NCI-H2227 (cell line): Measurements from ENCODE around the gene MEIG1.
"Not testable (repeated sequence)": the region's sequence is repeated elsewhere in the genome, so short reads cannot be mapped to it uniquely, and the experiment has no call there.

Source experiments
- DNase-seq: peaks from one replicate; lab custom pipeline; 2025; ENCODE audit not compliant: unreplicated experiment; lab: John Stamatoyannopoulos, UW

MEIG1 gene

DNA sequence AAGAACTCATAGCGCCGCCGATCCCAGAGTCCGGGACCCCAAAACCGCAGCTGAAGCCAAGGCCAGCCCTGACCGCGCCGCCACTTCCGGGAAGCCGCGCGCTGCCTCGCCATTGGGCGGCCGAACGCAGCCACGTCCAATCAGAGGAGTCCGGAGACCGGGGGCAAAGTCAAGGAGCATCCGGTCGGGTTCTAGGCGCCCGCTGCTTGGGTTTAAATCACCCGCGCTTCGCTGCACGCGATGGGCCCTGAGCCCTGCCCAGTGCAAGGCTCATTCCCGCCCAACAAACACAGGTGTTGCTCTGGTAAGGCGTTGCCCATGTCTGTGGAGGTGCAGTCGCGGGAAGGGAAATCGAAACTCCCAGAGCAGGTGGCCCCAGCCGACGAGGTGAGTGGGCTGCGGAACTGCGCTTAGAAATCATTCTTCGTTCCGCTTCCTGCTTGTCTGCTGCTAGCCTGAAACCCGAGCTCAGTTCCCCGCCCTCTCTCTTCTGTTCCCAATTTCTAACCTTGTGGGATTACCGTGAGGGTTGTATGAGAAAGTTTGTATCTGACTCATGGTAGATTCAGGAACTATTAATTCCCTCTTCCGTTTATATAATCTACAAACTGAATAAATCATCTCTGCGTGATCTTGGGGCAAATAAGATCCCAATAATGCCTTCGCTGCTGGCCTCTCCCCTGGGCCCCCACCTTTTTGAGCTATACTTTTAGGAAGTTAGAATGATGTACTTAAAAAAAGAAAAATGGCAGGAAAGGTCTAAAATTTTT lies 5.0 kb upstream of the MEIG1 start, which contains the start of gene DCLRE1C:
TSS of gene DCLRE1C (minus strand) at position 96 of the 770 bp plus-strand sequence. CDS start at position 10, 86 bp downstream.
- peak; percentile 88 for DNase-seq

DNA sequence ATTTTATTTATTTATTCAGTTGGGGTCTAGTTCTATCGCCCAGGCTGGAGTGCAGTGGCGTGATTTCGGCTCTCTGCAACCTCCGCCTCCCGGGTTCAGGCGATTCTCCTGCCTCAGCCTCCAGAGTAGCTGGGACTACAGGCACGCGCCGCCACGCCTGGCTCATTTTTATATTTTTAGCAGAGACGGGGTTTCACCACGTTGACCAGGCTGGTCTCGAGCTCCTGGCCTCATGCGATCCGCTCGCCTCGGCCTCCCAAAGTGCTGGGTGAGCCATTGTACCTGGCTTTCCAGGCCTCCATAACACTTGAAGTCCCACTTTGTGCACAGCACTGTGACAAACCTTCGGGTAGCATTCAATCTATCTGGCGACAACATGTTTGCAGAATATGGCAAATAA lies 4.3 kb upstream of the MEIG1 start:
- DNase-seq: no peak

DNA sequence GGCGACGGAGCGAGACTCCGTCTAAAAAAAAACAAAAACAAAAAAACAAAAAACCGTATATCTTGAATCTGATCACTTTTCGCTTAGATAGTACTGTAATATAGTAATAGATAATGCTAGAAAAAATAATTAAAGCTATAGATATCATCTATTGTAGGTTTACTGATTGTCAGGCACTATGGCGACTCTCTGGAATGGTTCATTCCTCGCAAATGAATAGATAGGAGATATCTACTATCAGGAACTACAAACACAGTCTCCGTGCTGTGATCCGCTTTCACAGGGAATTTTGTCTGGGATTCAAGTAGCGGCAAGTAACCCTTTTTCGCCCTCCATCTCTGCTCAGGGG lies 342 bp upstream of the MEIG1 start:
- no peak for DNase-seq

DNA sequence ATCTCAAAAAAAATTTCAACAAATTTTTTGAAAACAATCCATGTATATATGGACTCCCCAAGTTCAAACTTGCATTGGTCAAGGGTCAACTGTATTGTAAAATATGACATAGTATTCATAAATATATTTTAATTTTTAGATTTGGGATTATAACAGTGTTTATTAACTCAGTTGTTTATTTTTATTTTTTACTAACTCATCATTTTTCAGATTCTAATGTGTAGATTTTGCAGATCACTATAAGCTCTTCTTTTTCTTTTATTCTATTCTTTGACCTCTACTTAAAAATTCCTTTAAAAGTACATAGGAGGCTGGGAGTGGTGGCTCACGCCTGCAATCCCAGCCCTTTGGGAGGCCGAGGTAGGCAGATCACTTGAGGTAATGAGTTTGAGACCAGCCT lies 8.7 kb downstream of the MEIG1 start:
- no peak for DNase-seq

DNA sequence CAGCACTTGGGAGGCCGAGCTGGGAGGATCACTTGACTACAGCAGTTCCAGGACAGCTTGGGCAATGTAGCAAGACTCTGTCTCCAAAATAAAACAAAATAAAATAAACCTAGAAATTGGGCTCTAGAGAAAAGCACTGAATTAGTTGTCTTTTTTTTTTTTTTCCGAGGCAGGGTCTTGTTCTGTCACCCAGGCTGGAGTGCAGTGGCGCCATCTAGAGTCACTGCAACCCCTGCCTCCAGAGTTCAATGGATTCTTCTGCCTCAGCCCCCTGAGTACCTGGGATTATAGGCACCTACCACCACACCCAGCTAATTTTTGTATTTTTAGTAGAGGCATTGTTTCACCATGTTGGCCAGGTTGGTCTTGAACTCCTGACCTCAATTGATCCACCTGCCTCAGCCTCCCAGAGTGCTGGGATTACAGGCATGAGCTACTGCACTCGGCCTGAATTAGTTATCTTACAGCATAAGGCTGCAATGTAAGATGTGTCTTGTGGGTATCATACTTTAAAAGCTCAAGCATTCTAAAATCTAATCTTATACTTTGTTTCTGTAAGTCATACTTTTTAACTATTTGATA lies 12.8 kb downstream of the MEIG1 start:
- peak; percentile 11 for DNase-seq

DNA sequence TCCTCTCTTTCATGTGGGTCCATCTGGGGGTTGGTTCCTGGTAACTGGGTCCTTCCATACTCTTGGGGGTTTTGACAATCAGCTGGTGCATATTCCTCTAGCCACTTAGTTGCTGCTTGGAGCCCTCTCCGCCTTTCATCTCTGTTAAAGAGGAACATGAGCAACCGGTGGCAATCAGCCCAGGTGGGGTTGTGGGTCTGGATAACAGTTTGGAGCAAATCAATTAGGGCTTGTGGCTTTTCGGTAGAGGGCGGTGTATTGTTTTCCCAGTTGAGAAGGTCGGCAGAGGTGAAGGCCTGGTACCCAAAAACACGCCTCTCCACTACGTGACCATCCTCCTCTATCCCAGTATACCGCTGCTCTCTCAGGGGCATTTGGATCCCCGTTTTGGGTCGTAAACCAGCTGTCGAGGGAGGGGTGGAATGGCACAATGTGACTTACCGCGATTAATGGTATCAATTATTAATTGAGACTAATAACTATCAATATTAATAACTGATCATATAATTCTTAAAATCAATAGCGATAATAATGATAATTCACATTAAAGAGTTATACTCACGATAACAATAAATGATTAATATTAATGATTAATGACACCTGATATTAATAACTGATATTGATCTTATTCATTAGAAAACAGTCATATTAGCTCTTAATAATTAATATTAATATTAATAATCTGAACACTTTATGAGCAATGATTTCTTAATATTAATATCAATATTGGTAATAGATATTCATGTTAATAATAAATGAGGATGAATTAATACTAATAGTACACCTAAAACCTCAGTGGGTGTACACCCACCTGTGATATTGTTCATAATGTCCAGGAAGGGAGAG lies 15.2 kb downstream of the MEIG1 start:
- not testable (repeated sequence) for DNase-seq

DNA sequence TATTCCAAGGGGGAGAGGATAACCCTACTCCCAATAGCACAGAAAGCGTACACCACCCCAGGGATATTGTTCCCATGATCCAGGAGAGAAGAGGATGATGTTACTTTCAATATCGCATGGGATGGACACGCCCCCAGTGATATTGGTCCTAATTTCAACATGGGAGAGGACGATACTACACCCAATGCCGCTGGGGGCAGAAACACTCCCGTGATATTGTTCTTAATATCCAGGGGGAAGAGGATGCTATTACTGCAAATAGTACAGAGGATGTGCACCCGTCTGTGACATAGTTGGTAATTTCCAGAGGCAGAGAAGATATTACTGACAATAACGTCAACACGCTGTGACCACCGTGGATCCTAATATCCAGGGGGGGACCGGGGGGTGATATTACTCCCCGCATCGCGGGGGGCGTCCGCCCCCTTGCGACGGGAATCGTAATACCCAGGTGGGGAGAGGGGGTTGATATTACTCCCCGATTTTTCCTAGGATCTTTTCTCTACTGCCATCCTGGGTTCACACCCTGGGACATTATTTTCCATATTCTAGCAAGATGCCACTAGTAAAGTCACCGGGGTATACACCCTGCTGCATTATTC lies 16.6 kb downstream of the MEIG1 start:
- peak; percentile 8 for DNase-seq

DNA sequence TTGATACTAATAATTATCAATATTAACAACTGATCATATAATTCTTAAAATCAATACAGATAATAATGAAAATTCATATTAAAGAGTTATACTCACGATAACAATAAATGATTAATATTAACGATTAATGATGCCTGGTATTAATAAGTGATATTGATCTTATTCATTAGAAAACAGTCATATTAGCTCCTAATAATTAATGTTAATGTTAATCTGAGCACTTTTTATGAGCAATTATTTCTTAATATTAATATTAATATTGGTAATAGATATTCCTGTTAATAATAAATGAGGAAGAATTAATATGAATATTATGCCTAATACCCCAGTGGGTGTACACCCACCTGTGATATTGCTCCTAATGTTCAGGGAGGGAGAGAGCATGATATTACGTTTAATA lies 23.6 kb downstream of the MEIG1 start:
- no peak for DNase-seq

DNA sequence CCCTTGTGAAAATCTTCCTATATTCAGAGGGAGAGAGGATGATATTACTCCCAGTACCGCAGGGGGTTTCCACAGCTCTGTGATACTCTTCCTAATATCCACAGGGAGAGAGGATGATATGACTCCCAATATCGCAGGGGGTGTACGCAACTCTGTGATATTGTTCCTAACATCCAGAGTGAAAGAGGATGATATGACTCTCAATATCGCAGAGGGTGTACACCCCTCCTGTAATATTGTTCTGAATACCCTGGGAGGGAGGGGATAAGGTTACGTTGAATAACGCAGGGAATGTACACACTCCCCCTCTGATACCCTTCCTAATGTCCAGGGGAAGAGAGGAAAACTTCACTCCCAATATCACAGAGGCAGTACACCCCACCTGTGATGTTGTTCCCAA lies 30.4 kb downstream of the MEIG1 start:
- not testable (repeated sequence) for DNase-seq

DNA sequence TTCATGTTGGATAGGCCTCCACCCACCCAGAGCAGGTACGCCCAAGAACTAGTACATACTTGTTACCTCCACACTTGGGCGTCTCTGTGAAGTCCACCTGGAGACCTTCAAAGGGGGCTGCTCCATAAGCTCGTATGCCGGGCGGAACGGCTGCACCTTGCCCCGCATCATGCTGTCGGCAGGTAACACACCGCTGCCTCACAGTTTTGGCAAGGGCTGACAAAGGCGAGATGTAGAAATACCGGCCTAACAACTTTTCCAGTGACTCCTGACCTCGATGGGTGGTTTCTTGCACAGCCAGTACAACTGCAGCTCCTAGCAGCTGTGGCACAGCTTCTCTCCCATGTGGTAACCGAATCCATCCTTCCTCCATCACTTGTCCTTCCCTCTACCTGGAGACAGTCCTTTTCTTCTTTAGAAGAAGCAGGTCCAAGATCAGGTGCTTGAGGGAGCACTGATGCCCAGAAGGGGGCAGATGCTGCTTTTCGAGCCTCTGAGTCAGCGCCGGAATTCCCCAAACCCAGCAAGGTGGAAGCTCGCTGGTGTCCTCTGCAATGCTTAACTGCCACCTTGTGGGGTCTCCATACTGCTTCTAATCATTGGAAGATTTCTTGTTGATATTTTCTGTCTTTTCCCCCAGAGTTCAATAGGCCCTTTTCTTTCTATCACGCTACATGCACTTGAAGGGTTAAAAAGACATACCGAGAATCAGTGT lies 32.0 kb downstream of the MEIG1 start:
- not testable (repeated sequence) for DNase-seq

DNA sequence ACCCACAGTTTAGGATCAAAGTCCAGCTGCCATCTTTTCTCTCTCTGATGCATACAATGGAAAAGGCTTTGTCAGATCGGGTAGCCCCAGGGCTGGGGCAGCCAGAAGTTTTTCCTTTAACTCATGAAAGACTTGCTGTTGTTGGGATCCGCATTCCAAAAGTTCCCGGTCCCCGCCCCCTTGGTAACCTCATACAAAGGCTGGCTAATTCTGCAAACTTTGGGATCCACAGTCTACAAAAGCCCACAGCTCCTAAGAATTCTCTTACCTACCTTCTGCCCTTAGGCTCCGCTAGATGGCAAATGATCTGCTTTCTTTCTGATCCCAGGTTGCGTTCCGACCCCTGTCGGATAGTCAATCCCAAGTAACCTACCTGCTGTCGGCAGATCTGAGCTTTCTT lies 33.1 kb downstream of the MEIG1 start:
- DNase-seq: not testable (repeated sequence)

DNA sequence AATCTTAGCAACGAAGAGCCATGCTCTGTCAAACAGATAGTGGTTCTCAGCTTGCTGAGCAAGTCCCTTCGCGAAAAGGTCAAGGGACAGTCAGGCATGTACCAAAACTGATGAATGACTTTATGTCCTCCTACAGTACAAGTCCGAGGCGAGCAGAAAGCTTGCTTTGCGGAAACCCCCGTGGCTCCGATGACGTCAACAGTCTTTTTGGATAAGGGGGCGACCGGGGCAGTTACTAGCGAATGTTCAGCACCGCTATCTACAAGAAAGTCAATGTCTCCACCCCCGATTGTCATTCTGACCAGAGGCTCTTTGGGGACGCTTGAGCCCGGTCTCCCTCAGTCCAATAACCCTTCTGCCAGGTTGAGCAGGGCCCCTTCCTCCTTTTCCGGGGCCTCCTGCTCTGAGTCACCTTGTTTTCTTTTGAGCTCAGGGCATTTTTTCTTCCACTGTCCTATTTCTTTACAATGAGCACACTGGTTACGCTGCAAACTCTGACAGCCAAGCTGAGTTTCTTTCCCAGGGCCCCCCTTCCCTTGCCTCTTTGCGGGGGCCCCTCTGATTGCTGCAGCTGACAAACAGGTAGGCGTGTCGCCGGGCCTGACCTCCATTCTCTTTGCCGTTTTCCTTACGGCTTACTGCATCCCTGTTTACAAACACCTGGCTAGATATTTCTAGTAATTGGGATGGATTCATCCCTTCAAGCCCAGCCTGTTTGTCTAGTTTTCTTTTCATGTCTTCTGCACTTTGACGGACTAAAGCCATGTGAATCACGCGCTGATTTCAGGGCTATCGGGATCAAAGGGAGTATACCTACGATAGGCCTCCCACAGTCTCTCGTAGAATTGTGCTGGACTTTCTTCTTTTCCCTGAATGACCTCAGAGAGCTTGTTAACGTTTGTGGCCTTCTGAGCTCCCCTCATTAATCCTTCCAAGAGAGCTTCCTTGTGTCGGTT lies 34.6 kb downstream of the MEIG1 start:
- not testable (repeated sequence) for DNase-seq

DNA sequence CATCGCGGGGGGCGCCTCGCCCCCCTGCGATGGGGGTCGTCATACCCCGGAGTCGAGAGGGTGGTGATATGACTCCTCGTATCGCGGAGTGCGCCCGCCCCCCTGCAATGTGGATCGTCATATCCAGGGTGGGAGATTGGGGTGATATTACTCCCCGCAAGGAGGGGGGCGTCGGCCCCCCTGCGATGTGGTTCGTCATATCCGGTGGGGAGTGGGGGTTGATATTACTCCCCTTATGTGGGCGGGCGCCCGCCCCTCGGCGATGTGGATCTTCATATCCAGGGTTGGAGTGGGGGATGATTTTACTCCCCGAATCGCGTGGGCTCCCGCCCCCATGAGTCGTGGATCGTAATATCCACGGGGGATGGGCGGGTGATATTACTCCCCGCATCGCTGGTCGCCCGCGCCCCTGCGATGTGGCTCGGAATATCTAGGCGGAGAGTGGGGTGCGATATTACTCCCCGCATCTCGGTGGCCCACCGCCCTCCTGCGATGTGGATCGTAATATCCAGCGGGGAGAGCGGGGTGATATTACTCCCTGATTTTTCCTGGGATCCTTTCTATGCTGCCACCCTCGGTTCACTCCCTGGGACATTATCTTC lies 36.9 kb downstream of the MEIG1 start:
- DNase-seq: no peak

DNA sequence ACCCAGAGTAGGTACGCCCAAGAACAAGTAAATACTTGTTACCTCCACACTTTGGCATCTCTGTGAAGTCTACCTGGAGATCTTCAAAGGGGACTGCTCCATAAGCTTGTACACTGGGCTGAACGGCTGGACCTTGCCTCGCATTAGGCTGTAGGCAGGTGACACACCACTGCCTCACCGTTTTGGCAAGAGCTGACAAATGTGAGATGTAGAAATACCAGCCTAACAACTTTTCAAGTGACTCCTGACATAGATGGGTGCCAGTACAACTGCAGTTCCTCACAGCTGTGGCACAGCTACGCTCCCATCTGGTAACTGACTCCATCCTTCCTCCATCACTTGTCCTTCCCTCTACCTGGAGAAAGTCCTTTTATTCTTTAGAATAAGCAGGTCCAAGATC lies 54.3 kb downstream of the MEIG1 start:
- not testable (repeated sequence) for DNase-seq

DNA sequence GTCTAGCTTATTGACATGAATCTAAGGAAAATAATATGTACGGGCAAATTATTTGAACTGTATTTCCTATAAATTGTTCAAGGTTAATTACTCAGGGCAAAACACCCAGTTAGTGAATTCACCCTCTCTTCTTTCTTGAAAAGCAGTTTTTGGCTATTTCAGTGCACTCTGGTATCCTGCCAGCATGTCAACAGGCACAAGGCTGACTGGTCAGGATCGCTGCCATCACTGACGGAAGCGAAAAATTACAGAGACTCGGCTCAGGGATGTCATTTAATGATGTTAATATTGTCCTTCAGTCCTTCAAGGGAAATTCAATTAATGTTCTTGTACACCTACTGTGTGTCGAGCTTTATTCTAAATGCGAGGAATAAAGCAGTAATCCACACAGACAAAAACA lies 56.3 kb downstream of the MEIG1 start:
- DNase-seq: no peak

DNA sequence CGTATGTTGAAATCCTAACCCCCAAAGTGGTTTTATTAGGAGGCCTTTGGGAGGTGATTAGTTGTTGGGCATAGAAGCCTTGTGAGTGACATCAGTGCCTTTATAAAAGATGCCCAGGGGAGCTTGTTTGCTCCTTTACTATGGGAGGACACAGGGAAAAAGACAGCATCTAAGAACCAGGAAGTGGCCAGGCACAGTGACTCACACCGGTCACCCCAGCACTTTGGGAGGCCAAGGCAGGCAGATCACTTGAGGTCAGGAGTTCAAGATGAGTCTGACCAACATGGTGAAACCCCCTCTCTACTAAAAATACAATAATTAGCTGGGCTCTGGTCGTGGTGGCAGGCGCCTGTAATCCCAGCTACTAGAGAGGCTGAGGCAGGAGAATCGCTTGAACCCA lies 61.8 kb downstream of the MEIG1 start:
- not testable (repeated sequence) for DNase-seq
